ENCODE measurements around the gene CLEC16A. TPM values are rescaled to one million over a fixed set of nuclear protein-coding genes. Genes with fewer than 3 reads are reported as not detected.

The CLEC16A gene
- total and polyA plus RNA-seq, 2 experiments from 2014 or later: 9.9 to 24.1 TPM

- no peak overlapping the region for H3K4me3 Mint-ChIP-seq
- H3K79me2 ChIP-seq (replicated peaks; ENCODE audit: insufficient read depth): peaks cover 47% of the 10 kb centered on the region
Measured at GRCh38 chr16:10936272-10936984, 7.9 kb upstream of the CLEC16A start.

More at GRCh38 chr16:10936272-10936984, 7.9 kb upstream of the CLEC16A start:
- TF ChIP-seq REST (IDR thresholded peaks at IDR 0.05; ENCODE audit: unreplicated experiment) (no peak), CREB1 (CRISPR knock-in tag; IDR thresholded peaks at IDR 0.05; ENCODE audit: low read depth) (no peak), JUNB (IDR thresholded peaks at IDR 0.05; ENCODE audit: unreplicated experiment) (no peak), ETS1 (IDR thresholded peaks at IDR 0.05) (no peak), ZNF114 (CRISPR knock-in tag; IDR thresholded peaks at IDR 0.05) (no peak), POLR2AphosphoS5 (IDR thresholded peaks at IDR 0.05; ENCODE audit: low read depth) (no peak), STAT1 (IDR thresholded peaks at IDR 0.05; ENCODE audit: unreplicated experiment) (no peak), EZH2 (IDR thresholded peaks at IDR 0.05; ENCODE audit: low read depth, unreplicated experiment) (no peak)
- H3K36me3 Mint-ChIP-seq (ENCODE audit: low read depth): no peaks in the 10 kb centered on the region; the same call in 2 of the 3 replicates
- no peak overlapping the region for H3K4me3 ChIP-seq
- ATAC-seq: no peak
- no peak overlapping the region for H2AFZ ChIP-seq
- H3K27ac ChIP-seq (ENCODE audit: low read depth): no peak overlapping the region
- H3K27me3 ChIP-seq (ENCODE audit: insufficient read depth): 0 out of 2 replicates have a peak, but pooled peaks cover 4% of the 10 kb centered on the region
- DNase-seq (ENCODE audit: low spot score): no peak
- H3K4me1 Mint-ChIP-seq: peaks cover 18% of the 10 kb centered on the region
- H3K4me1 ChIP-seq (ENCODE audit: insufficient read depth): peaks cover 16% of the 10 kb centered on the region; the same call in 1 of the 2 replicates
- no peak overlapping the region for H3K4me2 ChIP-seq
- no peaks in the 10 kb centered on the region for H3K9me3 Mint-ChIP-seq
- H3K27me3 Mint-ChIP-seq (ENCODE audit: insufficient read depth, low read depth, poor library complexity): peaks cover 2% of the 10 kb centered on the region
- no peaks in the 10 kb centered on the region for H3K9me2 ChIP-seq (ENCODE audit: insufficient read depth)
- no peaks in the 10 kb centered on the region for H3F3A ChIP-seq (replicated peaks; ENCODE audit: low read depth)
- peaks cover 54% of the 10 kb centered on the region for H4K20me1 ChIP-seq (replicated peaks; ENCODE audit: insufficient read depth)
- H3K27ac Mint-ChIP-seq: no peak overlapping the region
- no peaks in the 10 kb centered on the region; the same call in 1 of the 2 replicates for H3K36me3 ChIP-seq (ENCODE audit: insufficient read depth)

Measured in GM23338 (cell line).